Activated CD4-positive, alpha-beta T cell treated with anti-CD3 and anti-CD28 coated beads, Interleukin-2, amount 50 U/mL, for 1 hour (primary cell): ENCODE measurements around the gene GBX1.

Source experiments
- DNase-seq: peaks from one replicate; pipeline ENCODE4 v3.0.0-alpha.2; 2020

Gene GBX1

GRCh38 chr7:151138153-151138851, 29.2 kb downstream of the GBX1 start:
- no peak for DNase-seq

GRCh38 chr7:151137791-151138152, 29.7 kb downstream of the GBX1 start:
- DNase-seq, result no peak

- no peak for DNase-seq
Measured at GRCh38 chr7:151137076-151137675, 30.3 kb downstream of the GBX1 start.

DNA sequence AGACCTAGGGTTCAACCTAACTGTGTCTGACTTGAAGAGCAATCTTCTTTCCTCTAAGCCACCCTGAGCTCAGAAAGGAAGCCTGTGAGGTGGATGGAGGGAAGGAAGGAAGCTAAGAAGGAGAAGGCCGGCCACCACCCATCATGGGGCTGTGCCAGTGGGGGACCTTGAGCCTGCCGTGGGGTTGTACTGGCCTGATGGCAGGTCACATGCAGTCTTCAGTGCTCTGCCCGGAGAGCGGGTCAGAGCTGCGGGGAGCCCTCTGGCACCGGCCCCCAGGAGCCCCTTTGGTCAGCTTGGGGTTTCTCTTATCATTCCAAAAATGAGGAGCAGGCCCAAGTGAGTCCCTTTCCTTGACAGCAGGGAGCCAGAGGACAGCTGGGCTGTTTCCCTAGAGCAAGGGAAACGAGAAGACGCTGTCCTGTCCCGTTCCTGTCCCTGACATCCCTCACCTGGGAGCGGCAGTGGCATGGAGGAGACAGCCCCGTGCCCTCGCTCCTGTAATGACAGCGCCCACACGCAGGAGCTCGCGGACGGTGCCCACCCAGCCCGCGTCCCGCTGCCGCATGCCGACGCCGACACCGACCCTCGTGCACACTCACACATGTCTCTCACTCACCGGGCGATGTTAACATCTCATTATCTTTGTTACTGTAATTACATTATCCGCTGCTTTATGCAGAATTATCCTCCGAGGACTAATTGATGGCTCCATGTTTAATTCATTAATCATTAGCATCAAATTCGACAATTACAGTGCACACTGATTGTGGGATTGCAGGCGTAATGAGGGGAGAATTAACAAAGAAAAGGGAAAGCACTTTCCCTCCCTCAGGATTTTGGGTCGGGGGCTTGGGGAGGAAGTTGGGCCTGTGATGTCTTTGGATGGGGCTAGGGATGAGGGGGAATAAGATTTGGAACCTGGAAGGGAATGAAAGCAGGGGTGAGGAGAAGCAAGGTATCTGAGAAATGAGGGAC, 31.3 kb downstream of the GBX1 start:
- DNase-seq, result no peak

GRCh38 chr7:151135525-151135845, 32.0 kb downstream of the GBX1 start:
- no peak for DNase-seq

GRCh38 chr7:151134743-151135524, 32.6 kb downstream of the GBX1 start:
- DNase-seq, result no peak

GRCh38 chr7:151133986-151134742, 33.3 kb downstream of the GBX1 start:
- no peak for DNase-seq

DNA sequence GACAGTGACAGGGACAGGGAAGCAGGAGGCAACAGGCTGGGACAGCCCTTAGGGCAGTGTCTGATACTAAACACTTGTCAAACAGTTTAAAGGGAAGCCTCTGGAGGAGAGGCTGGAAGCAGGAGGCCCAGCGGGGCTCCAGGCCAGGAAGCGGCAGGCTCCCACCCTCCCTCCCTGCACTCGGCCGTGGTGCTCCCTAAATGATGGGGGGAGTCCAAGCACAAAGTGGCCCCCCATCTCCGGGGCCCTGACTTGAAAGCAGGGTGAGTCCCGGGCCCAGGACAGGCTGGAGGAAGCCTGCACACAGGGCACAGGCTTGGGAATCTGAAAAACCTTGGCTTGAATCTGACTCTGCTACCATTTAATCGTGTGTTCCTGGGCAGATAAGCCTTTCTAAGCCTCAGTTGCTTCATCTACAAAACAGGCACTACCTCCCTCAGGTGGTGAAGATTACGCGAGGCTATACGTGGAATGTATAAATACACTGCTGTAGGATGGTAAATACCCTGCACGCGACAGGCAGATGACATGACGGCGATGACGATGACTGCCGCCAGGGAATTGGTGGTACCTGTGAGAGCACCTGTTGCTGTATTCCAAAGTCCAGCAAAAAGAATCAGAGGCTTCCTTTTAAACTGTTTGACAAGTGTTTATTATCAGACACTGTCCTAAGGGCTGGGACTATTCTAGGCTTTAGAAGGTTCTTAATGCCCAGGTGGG, 34.1 kb downstream of the GBX1 start:
- DNase-seq, result no peak

DNA sequence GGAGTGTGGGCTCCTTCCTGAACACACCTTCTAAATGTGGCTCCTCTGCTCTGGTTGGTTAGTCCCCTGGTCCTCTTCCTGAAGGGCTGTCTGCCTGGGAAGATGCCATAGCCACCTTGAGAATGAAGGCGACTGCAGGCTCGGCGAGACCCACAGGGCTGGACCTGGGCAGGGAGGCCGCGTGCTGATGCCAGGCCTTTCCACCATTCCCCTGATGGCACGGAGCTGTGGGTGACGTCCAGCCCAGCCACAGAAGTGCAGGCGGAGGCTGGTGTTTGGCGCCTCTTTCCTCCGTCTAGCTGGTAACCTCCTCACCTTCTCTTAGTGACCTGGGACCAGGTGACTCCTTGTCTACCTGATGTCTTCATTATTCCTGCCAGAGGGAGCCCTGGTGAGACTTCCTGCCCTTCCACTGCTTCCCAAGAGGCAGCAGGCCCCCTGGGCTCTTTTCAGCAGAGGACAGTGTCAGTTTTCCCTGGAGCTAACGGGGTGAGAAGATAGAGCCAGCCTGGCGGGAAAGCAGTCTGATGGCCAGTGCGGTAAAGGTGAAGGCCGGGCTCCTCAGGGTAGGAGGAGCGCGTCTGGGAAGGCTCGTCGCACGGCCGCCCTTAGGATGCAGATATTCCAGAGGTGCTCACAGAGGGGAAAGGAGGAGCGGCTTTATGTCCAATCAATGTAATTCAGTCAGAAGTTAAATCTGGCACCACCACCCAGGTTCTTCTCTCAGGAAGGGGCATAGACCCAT, 34.9 kb downstream of the GBX1 start:
- no peak for DNase-seq

DNA sequence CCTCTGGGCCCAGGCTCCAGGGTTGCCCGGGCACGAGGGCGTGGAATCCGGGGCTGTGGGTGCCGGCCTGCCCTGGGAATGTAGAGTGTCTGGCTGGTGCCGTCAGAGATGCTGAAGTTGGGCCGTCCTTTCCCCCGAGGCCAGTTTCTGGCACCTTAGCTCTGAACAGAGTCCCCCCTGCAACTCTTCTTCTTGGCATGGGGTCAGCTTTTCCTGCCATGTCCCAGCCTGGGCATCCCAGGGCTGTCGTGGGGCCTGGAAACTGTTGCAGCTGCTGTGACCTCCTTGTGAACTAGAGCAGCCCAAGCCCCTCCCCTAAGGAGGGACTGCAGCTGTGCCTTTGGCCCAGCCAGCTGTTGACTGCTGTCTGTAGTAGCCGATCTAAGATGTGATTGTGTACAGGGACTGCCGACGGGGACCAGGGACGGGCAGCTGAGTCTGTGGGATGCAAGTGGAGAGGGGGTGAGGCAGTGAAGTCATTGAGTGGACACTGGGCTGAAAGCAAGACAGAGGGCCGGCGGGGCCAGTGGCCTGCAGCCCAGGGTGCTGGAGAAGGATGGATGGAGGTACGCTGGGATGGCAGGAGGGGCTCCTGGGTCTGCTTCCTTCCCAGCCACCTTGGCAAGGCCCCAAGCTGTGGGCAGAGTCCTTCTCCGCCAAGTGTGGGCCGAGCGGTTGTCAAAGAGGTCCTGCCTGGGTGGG, 35.8 kb downstream of the GBX1 start:
- DNase-seq, result no peak

DNA sequence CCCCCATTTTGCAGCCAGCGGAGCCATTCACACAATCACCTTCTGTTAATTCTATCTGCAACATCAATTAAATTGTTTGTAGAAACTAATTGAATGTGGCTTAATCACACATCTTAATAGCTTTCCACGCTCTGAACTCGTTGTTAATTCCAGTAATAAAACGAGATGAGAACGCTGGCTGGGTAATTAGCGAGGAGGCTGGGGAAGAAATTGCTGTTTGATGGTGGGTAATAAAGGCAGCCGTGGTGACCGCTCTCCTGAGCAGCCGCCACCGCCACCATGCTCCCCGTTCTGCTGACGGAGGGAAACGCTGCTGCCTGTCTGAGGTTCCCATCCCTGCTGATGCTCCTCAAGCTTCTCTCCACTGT, 36.3 kb downstream of the GBX1 start:
- DNase-seq, result no peak

GRCh38 chr7:151130741-151131157, 36.7 kb downstream of the GBX1 start:
- DNase-seq, result no peak

GRCh38 chr7:151129960-151130591, 37.4 kb downstream of the GBX1 start:
- DNase-seq, result no peak

- no peak for DNase-seq
Measured at GRCh38 chr7:151129117-151129959, 38.2 kb downstream of the GBX1 start.

DNA sequence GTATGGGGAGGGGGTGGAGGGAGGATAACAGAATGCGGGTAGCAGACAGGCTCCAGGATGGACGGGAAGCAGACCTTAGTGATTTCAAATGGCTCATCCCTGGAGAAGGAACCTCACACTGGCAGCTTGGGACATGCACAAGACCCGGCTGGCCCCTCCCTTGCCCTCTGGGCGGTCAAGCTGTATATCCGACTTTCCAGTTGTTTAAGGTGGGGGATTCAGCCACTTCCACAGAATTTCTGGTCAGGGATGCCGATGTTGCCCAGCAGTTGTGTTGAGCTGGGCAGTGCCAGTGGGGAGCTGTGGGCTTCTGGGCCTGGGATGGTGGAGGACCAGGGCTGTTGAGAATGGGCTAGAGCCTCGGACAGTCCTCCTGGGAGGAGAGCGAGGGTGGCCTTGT, 38.8 kb downstream of the GBX1 start:
- DNase-seq, result no peak

DNA sequence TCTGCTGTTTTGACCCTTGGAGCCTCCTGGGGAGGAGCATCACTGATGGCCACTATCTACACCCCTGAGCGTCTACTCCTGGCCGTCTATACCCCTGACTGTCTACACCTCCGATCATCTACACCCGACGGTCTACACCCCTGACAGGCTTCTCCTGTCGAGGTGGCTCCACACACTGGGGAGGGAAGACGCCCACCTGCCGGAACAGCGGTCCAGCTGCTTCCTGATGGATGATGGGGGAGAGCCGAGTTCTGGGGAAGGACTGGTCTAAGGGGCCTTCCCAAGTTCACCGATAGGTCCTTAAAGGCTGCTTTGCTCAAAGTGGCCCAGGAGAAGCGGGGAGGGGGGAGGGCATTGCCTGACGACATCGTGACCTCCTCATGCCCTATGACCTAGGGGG, 39.4 kb downstream of the GBX1 start:
- DNase-seq, result no peak

DNA sequence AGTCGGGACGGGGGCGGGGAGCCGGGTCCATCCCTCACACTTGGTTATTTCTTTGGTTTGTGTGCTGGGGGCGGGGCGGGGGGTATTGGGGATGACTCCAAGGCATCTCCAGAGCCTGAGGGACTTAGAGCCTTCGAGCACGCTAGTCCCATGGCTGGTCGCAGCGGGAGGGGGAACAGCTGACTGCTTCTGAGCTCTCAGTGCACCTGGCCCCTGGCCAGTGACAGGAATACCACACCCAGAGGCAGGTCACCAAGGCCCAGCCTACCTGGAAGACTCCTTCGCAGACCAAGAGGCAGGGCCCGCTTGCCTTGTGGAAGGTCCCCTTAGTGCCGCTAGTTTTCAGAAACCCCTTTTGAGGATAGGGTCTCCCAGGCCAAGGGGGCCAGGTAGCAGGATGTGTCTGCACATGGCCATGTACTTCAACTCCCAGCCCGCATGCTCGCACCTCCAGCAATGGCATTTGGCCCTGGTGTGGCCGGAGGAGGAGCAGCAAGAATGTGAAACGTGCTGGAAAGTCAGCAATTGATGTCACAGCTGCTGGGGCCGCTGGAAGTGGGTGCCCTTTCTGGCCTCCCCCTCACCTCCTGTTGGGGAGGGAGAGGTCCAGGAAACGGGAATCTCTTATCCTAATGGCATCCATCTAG, 40.9 kb downstream of the GBX1 start:
- no peak for DNase-seq

DNA sequence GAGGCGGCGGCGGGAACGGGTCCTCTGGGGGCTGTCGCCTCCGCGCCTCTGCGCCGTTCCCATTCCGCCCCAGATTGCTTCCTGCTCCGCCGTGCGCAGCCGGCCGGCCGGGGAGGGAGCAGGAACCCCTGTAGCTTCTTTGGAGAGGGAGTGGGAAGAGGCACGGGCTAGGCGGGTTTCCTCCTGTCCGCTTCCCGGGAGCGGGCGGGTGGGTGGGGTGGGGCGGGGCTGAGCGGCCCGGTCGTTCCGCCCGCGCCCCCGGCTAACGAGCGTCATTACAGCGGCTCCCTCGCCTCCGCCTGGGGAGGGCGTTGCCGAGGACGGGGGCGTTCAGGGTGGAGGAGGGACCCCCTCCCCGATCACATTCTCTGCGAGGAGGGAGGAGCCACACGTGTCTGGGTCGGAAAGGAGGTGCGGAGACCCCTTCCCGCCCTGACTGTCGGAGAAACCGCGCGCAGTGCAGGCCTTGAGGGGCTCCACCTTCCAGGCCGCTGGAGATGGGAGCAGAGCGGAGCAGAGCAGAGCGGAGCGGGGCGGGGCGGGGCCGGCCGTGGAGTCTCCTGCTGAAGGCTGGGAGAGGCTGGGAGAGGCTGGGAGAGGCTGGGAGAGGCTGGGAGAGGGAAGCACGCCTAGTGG, 41.5 kb downstream of the GBX1 start:
- DNase-seq, result no peak
